ENCODE data around the gene ARHGAP26.

DNA sequence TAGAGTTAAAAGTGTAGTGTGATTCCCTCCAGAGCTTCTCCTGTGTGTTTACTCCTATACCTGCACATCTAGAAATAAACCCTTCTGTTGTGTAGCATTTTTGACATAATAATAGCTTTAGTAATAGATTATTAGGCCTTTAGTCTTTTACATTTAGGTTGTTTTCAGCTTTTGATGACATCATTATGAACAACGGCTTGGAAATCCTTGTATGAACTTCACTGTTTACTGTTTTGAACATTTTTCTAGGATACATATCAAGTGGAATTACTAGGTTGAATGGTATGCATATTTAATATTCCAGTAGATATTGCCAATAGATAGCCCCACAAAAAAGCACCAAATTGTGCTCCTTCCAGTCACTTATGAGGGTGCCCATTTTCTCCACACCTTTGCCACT, 174.0 kb downstream of the ARHGAP26 start:
- TF ChIP-seq, protein P1, sequence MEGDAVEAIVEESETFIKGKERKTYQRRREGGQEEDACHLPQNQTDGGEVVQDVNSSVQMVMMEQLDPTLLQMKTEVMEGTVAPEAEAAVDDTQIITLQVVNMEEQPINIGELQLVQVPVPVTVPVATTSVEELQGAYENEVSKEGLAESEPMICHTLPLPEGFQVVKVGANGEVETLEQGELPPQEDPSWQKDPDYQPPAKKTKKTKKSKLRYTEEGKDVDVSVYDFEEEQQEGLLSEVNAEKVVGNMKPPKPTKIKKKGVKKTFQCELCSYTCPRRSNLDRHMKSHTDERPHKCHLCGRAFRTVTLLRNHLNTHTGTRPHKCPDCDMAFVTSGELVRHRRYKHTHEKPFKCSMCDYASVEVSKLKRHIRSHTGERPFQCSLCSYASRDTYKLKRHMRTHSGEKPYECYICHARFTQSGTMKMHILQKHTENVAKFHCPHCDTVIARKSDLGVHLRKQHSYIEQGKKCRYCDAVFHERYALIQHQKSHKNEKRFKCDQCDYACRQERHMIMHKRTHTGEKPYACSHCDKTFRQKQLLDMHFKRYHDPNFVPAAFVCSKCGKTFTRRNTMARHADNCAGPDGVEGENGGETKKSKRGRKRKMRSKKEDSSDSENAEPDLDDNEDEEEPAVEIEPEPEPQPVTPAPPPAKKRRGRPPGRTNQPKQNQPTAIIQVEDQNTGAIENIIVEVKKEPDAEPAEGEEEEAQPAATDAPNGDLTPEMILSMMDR (IDR thresholded peaks at IDR 0.05): no peak
- TF ChIP-seq POLR2A (IDR thresholded peaks at IDR 0.05): no peak
